Lower lobe of right lung (tissue), 2 donors: Measurements from ENCODE around the gene PLA2G12B. TPM values are rescaled to one million over a fixed set of nuclear protein-coding genes. Genes with fewer than 3 reads are reported as not detected.
"Not testable (repeated sequence)": the region's sequence is repeated elsewhere in the genome, so short reads cannot be mapped to it uniquely, and the experiment has no call there.

Experiments
- ATAC-seq, 2 donors: fragments of 200-7000 bp; cut with Tn5 transposase; one replicate each; pipeline ENCODE4 v1.9.1; 2020 to 2022; ENCODE audit warnings: mild to moderate bottlenecking in 2 of 2, moderate library complexity in 2 of 2
- DNase-seq: peaks from one replicate; pipeline ENCODE4 v3.0.0-alpha.2; 2020
- H3K27ac ChIP-seq: fragments of 200-600 bp; one replicate; pipeline ENCODE4 v1.8.0; 2022
- H3K27me3 ChIP-seq: fragments of 200-600 bp; one replicate; pipeline ENCODE4 v1.8.0; 2022; ENCODE audit warnings: low read depth
- H3K36me3 ChIP-seq: fragments of 200-600 bp; one replicate; pipeline ENCODE4 v1.8.0; 2022; ENCODE audit warnings: mild to moderate bottlenecking
- H3K4me1 ChIP-seq: fragments of 200-600 bp; one replicate; pipeline ENCODE4 v1.8.0; 2022
- H3K4me3 ChIP-seq: fragments of 200-600 bp; one replicate; pipeline ENCODE4 v1.8.0; 2022; ENCODE audit warnings: mild to moderate bottlenecking
- H3K9me3 ChIP-seq: fragments of 200-600 bp; one replicate; pipeline ENCODE4 v1.8.0; 2022
- CTCF ChIP-seq: fragments of 200-600 bp; IDR thresholded peaks from one replicate; pipeline ENCODE4 v1.8.0; 2022; ENCODE audit warnings: antibody characterized with exemption, mild to moderate bottlenecking
- intact Hi-C: fragments of 100-400 bp; cut with DNase I; formaldehyde crosslinking; loops from one replicate; pipeline ENCODE4 v1.11.0; 2022
- long read RNA-seq: library from polyadenylated mRNA; unstranded; transcript quantifications from one replicate; pipeline ENCODE4 v2.0.0, GENCODE V29; 2021
- total RNA-seq: library from RNA; stranded (reverse); fragmentation: NEBNext Ultra II Directional; extraction: Animal tissue kit (Norgen Biotek cat#: 25700); gene quantifications from one replicate; pipeline ENCODE4 v1.2.1, GENCODE V29; 2021
- donor health status: DM: no; HTN: yes; CAD: no; lungs with severe emphysema.

Gene PLA2G12B
- total RNA-seq: 2.0 TPM
- long read RNA-seq, partial matches to known transcripts: 0 of 1 reads
- long read RNA-seq, other reads (novel, unspliced or antisense): 1 of 1 reads

GRCh38 chr10:72954596-72955554, at the start of gene PLA2G12B:
PLA2G12B (minus strand) TSS chr10:72954806; CDS start chr10:72954685, 121 bp downstream.
- intact Hi-C loops: no loop called here
- Histone ChIP-seq H3K36me3 (no peaks in the 10 kb centered on the region), H3K4me1 (no peaks in the 10 kb centered on the region), H3K4me3 (peak within 1 kb of the TSS; percentile 31), H3K9me3 (no peaks in the 10 kb centered on the region), H3K27me3 (no peaks in the 10 kb centered on the region), H3K27ac (peak within 1 kb of the TSS; percentile 46)
- no peak for TF ChIP-seq CTCF
- peak; percentile 93 to 96 for ATAC-seq
- peak; percentile 77 for DNase-seq

GRCh38 chr10:73003822-73004221, 49.2 kb upstream of the PLA2G12B start:
- Histone ChIP-seq H3K27ac (no peak overlapping the region), H3K36me3 (peaks cover 56% of the 10 kb centered on the region), H3K27me3 (no peaks in the 10 kb centered on the region), H3K9me3 (no peaks in the 10 kb centered on the region), H3K4me1 (no peaks in the 10 kb centered on the region), H3K4me3 (no peak overlapping the region)
- TF ChIP-seq CTCF: no peak
- DNase-seq (no peak), ATAC-seq (no peak)
- intact Hi-C loops: no loop called here

GRCh38 chr10:73000973-73001372, 46.4 kb upstream of the PLA2G12B start:
- no peaks in the 10 kb centered on the region for H3K9me3 ChIP-seq
- H3K27ac ChIP-seq: no peak overlapping the region
- H3K4me3 ChIP-seq: no peak overlapping the region
- no peak for DNase-seq
- H3K4me1 ChIP-seq: no peaks in the 10 kb centered on the region
- ATAC-seq: no peak
- TF ChIP-seq CTCF: no peak
- H3K36me3 ChIP-seq: peaks cover 28% of the 10 kb centered on the region
- no peaks in the 10 kb centered on the region for H3K27me3 ChIP-seq
- intact Hi-C loops: no loop called here

GRCh38 chr10:72997099-72997498, 42.5 kb upstream of the PLA2G12B start:
- Histone ChIP-seq H3K36me3 (no peaks in the 10 kb centered on the region), H3K4me1 (no peaks in the 10 kb centered on the region), H3K27ac (no peak overlapping the region), H3K4me3 (no peak overlapping the region), H3K9me3 (no peaks in the 10 kb centered on the region), H3K27me3 (no peaks in the 10 kb centered on the region)
- no peak for ATAC-seq
- intact Hi-C loops: no loop called here
- DNase-seq: no peak
- no peak for TF ChIP-seq CTCF

- intact Hi-C loops, H3K4me3 ChIP-seq, H3K4me1 ChIP-seq, H3K27ac ChIP-seq, H3K27me3 ChIP-seq, DNase-seq, H3K9me3 ChIP-seq, ATAC-seq, H3K36me3 ChIP-seq: not testable (repeated sequence)
Observed at GRCh38 chr10:72995459-72995858, 40.9 kb upstream of the PLA2G12B start.

GRCh38 chr10:72989771-72990170, 35.2 kb upstream of the PLA2G12B start:
- H3K36me3 ChIP-seq, H3K4me3 ChIP-seq, H3K27me3 ChIP-seq, H3K9me3 ChIP-seq, H3K27ac ChIP-seq, intact Hi-C loops, DNase-seq, H3K4me1 ChIP-seq, ATAC-seq: not testable (repeated sequence)

- not testable (repeated sequence) for H3K9me3 ChIP-seq
Observed at GRCh38 chr10:72984618-72985017, 30.0 kb upstream of the PLA2G12B start.

More at GRCh38 chr10:72984618-72985017, 30.0 kb upstream of the PLA2G12B start:
- ATAC-seq, H3K36me3 ChIP-seq, H3K4me3 ChIP-seq, H3K27me3 ChIP-seq, H3K27ac ChIP-seq, H3K4me1 ChIP-seq, DNase-seq, intact Hi-C loops: not testable (repeated sequence)
